HG03139 (cell line): ENCODE data around the gene BCAS3.

Experiments
- ATAC-seq: cut with Tn5 transposase; IDR thresholded peaks from one replicate; pipeline ENCODE4 v1.9.1; 2021; ENCODE audit not compliant: unreplicated experiment

BCAS3 gene

GRCh38 chr17:61306003-61306402, 628.4 kb downstream of the BCAS3 start:
- ATAC-seq, result no peak

GRCh38 chr17:61307905-61308886, 630.5 kb downstream of the BCAS3 start:
- ATAC-seq, result no peak

DNA sequence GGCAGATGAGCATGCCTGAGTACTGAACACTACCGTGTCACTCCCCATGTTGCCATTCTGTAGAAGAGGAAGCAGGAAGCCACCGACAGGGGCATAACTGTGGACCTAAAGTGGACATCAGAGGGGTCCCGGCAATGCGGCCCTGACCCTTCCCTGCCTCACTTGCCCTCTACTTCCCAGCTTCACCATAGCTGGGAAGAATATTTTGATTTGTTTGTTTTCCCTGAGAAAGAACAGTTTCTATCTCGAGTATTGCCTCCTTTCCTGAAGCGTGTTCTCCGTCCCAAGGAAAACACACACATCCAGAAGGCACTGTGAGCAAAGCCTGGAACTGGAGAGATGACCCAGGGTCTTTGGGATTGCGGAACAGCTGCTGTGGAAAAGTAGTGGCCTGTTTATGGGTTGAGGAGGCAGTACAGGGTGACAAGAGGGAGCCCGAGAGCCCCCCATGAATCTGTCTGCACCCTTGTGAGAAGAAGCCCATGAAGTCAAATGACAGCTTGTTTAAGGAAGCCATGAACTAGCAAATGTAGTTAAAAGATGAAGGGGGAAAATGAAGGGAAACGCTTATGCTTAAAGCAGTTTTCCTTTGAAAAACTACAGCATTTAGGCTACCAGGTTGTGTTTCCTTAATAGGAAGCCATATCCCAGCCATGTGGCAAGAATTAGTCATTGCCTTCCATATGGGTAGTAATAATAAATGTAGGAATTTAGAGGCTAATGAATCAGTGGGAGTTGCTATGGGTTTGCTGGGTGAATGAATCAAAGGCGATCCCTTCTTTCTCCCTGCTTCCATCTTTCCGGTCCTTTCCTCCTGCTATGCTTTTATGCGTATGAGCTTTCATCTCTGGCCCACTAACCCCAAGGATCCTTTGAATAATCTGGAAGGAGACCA, 632.0 kb downstream of the BCAS3 start:
- no peak for ATAC-seq

GRCh38 chr17:61310590-61310989, 632.9 kb downstream of the BCAS3 start:
- ATAC-seq, result no peak

DNA sequence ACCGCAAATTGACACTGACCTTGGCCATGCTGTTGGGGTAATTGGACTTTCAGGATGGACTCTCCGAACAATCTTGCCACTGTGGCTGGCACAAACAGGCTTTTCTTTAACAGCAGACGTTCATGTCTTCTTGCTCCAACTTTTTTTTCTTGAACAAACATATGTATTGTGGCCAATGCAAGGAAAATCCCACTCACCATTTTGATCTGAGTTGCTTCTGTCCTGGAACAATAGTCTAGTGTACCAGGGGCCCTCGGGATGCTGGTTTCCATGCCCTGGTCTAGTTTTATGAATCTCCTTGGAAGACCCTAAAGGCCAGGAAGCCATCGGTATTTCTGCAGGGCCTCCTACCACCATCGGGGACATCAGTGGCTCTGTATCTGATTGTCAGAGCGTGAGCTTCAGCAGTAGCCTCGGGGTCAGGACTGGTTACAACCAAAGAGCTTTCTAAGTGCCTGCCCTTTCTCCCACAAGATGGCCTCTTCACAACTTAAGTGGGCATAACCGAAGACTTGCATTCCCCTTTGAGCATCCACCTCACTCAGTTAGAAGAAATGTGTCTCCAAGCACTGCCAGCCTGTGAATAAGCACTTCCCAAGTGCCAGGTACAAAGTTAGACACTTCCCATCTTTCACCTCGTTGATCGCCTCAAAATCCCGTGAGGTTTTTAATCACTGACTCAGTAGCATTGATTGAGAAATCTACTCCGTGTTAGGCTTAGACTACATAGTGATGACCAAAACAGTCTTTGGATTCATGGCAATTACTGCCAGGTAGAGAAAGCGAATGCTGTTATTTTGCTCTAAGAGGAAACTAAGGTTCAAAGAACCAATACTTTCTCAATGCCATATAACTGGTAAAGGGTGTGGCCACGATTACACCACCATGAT, 635.0 kb downstream of the BCAS3 start:
- ATAC-seq, result no peak

DNA sequence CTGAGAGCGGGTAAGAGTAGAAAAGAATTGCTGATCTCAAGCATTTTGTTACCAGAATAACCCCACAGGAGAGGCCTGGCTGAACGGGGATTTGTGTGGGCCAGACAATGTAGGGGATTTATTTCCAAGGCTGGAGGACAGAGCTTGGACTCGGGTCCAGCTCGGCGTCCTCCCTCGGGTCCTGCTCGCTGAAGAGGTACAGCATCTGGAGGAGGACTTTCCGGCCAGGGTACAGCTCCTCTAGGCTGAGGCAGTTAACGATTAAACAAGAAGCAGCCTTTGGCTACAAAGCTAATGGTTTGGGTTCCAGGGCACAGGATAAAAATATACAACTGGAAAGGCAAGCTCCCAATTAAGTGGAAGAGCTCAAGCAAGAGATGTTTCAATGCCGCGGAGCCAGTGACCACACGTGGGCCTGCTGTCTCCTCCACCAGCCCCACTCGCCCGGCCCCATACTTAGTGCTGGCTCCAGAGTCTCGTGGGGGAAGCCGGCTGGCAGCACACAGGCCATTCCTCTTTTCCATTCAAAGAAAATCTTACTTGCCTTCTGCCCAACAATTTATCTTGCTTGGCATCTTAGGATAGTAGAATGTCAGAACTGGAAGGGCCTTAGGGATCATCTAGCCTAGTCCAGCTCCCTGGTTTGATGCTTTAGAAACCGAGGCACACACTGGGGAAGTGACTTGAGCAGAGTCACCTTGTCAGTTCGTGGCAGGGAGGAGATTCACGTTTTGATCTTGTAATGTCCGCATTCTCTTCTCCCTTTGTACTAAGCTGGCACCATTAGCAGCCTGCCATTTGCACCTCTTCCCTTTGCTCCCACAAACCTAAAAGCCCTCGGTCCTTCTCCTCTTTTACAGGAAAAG, 636.0 kb downstream of the BCAS3 start:
- no peak for ATAC-seq

GRCh38 chr17:61314368-61315078, 636.9 kb downstream of the BCAS3 start:
- ATAC-seq, result no peak

GRCh38 chr17:61316633-61317032, 639.0 kb downstream of the BCAS3 start:
- no peak for ATAC-seq

DNA sequence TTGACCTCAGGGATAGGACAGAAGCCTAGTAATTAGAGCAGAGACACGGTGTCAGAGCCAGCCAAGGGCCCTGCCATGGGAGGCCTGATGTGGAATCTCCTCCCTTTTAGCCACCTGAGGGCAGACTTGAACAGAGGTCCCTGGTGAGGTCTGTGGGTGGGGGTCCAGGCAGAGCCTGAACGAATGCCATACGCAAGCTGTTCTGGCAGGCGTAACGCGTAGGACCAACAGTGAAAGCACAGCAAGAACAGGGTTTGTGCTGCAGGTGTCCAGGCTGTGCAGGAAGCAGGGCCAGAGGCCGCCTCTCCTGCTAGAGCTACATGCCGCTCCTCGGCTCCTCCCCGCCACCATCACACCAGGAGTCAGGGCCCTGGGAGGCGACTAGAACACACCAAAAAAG, 640.1 kb downstream of the BCAS3 start:
- ATAC-seq, result no peak

- ATAC-seq, result no peak
Observed at GRCh38 chr17:61318684-61319098, 641.0 kb downstream of the BCAS3 start.

GRCh38 chr17:61321344-61321743, 643.7 kb downstream of the BCAS3 start:
- no peak for ATAC-seq

GRCh38 chr17:61322325-61323002, 644.8 kb downstream of the BCAS3 start:
- ATAC-seq, result no peak

GRCh38 chr17:61323003-61323908, 645.6 kb downstream of the BCAS3 start:
- no peak for ATAC-seq

- ATAC-seq, result no peak
Observed at GRCh38 chr17:61323909-61324868, 646.5 kb downstream of the BCAS3 start.

- ATAC-seq, result no peak
Observed at GRCh38 chr17:61324950-61325349, 647.3 kb downstream of the BCAS3 start.

DNA sequence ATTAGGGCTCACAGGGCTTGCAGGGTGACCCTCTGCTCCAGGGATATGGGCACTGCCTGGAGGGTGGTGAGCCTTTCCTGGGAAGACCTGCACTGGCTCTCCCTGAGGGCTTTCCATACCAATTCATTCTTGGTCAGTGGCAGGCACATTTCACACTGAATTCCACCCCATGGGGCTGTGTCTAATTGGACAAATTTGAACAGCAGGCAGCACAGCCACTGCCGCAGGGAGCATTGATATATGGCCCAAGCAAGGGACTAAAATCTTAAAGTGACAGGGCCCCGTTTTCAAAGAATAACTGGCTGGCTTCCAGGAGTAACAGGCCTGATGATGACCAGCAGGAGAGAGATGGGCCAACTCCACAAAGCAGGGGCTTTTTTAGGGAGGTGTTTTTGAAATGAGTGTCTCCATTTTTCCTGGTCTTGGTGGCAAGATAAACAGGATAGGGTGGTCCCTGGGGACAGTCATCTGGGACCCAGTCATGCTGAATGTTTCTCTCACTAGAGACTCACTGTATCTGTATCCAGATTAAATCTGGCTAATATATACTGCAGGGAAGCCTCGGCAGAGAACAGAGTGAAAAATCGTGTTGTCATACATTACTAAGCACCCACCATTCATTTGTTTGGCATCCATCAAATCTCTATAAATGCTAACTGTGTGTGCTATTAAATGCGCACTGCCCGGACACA, 647.9 kb downstream of the BCAS3 start:
- no peak for ATAC-seq
